H1 (cell line): Measurements from ENCODE around the gene ME3. TPM values are rescaled to one million over a fixed set of nuclear protein-coding genes. Genes with fewer than 3 reads are reported as not detected.

Experiments used
- ATF2 ChIP-seq: IDR thresholded peaks from 2 replicates; pipeline ENCODE4 v1.6.1; 2012; ENCODE audit warnings: low read length, inconsistent platforms
- SP2 ChIP-seq: IDR thresholded peaks from 2 replicates; pipeline ENCODE4 v1.6.1; 2012; ENCODE audit warnings: mild to moderate bottlenecking, low read length, inconsistent platforms
- polyA plus RNA-seq, 7 experiments: library from polyadenylated mRNA; depleted of rRNA in 3 of 7; stranded (reverse) in 5 of 7; unstranded in 2 of 7; fragments of >200 nt in 5 of 7; fragments of 200-250 nt in 2 of 7; gene quantifications; 1 replicate in 5 of 7; 2 replicates in 1 of 7; 4 replicates in 1 of 7; pipeline versions ENCODE4 v1.2.1 to v1.2.3, GENCODE V29; 2011 to 2013; ENCODE audit warnings: missing spikeins in 2 of 7, mixed read lengths in 2 of 7
- total RNA-seq: library from RNA; stranded (reverse); fragmentation: NEBNext Ultra II Directional; extraction: Animal tissue kit (Norgen Biotek cat#: 25700); gene quantifications from 2 replicates; pipeline ENCODE4 v1.2.1, GENCODE V29; 2021

ME3 gene
- total and polyA plus RNA-seq, 2 of the 8 experiments (the other 6 are each of a cell fraction or from before 2014, with no cell fraction given) = 1.5 to 2.8 TPM

- TF ChIP-seq ATF2 (no peak), SP2 (no peak)
These were observed 36.1 kb downstream of the ME3 start (continued) for GRCh38 chr11:86636275-86636674.
